22Rv1 (cell line): Measurements from ENCODE around the gene OR10G2.

ENCODE experiments used
- ZFX ChIP-seq: fragments of 450-650 bp; IDR thresholded peaks from 2 replicates; pipeline ENCODE4 v1.6.1; 2017; ENCODE audit warnings: antibody characterized with exemption, borderline replicate concordance
- TF ChIP-seq, protein P1 (sequence below): fragments of 450-650 bp; IDR thresholded peaks from 2 replicates; pipeline ENCODE4 v1.5.1; 2017; ENCODE audit warnings: mild to moderate bottlenecking

DNA sequence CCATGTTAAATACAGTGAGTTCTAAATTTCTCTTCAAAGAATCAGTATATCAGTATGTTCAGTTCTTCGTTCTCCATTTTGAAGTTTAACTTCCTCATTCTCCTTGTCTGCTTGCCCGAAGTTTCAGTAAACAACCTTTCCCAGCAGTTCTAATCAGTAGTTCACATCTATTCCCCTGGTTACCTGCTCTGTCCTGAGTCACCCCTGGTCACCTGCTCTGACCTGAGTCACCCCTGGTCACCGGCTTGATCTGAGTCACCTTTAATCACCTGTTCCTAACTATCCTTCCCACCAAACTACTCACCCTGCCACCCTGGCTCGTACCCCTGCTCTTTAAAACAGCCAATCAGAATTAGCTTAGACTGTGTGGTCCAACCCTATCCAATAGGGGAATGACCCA is 45.4 kb downstream of the OR10G2 start:
- TF ChIP-seq, protein P1, sequence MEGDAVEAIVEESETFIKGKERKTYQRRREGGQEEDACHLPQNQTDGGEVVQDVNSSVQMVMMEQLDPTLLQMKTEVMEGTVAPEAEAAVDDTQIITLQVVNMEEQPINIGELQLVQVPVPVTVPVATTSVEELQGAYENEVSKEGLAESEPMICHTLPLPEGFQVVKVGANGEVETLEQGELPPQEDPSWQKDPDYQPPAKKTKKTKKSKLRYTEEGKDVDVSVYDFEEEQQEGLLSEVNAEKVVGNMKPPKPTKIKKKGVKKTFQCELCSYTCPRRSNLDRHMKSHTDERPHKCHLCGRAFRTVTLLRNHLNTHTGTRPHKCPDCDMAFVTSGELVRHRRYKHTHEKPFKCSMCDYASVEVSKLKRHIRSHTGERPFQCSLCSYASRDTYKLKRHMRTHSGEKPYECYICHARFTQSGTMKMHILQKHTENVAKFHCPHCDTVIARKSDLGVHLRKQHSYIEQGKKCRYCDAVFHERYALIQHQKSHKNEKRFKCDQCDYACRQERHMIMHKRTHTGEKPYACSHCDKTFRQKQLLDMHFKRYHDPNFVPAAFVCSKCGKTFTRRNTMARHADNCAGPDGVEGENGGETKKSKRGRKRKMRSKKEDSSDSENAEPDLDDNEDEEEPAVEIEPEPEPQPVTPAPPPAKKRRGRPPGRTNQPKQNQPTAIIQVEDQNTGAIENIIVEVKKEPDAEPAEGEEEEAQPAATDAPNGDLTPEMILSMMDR: no peak
- no peak for TF ChIP-seq ZFX
